ENCODE measurements around the gene EPGN.
A peak's percentile ranks its signal among the peaks of the same experiment; 100 is the strongest.

EPGN gene

GRCh38 chr4:74311696-74312313 is 3.5 kb downstream of the EPGN start:
- FAIRE-seq (peak; percentile 78), DNase-seq (ENCODE audit: insufficient read length) (no peak)
- no peak for TF ChIP-seq TAF1 (IDR thresholded peaks at IDR 0.05; ENCODE audit: borderline replicate concordance, low read depth, low read length)
- TF ChIP-seq POLR2A (IDR thresholded peaks at IDR 0.05; ENCODE audit: low read depth, low read length): no peak
- no peak for TF ChIP-seq POLR2AphosphoS5 (IDR thresholded peaks at IDR 0.05; ENCODE audit: low read depth, low read length)

DNA sequence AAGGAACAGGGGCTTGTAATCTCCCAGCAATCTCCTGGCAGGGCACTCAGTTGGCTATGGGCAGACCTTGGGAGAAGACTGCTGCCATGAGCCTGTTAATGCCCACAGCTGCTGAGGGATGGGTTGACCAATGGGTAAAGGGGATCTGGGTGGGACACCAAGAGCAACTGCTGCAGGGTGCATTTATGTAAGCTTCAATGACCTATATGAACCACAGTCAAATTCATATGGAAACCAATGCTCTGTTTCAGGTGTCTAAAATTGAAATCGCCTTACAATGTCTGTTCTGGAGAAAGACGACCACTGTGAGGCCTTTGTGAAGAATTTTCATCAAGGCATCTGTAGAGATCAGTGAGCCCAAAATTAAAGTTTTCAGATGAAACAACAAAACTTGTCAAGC is 6.1 kb downstream of the EPGN start:
- TF ChIP-seq TAF1 (IDR thresholded peaks at IDR 0.05; ENCODE audit: borderline replicate concordance, low read depth, low read length) (no peak), POLR2AphosphoS5 (IDR thresholded peaks at IDR 0.05; ENCODE audit: low read depth, low read length) (no peak), POLR2A (IDR thresholded peaks at IDR 0.05; ENCODE audit: low read depth, low read length) (no peak)
- DNase-seq (ENCODE audit: insufficient read length): no peak
- FAIRE-seq: no peak

DNA sequence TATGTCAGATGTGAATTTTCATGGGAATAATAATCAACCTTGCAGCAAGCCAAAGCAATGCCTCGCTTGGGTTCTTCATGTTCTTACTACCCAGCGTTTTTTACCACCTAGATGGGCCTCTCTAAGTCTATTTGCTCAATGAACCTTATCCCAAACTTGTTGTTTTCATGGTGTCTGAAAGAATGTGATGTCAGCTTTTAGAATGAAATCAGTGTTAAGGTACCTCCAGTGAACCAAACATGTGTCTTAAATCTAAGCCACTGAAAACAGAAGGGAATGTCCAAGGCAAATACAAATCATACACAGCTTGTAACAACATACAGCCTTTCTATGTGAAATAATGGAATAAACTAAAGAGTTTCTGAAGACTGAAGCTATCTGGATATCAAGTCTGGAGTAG is 6.7 kb downstream of the EPGN start:
- peak; percentile 57 for FAIRE-seq

GRCh38 chr4:74315376-74315775 is 7.1 kb downstream of the EPGN start:
- no peak for DNase-seq (ENCODE audit: insufficient read length)
- TF ChIP-seq POLR2AphosphoS5 (IDR thresholded peaks at IDR 0.05; ENCODE audit: low read depth, low read length) (no peak), TAF1 (IDR thresholded peaks at IDR 0.05; ENCODE audit: borderline replicate concordance, low read depth, low read length) (no peak), POLR2A (IDR thresholded peaks at IDR 0.05; ENCODE audit: low read depth, low read length) (no peak)
- no peak for FAIRE-seq

More for the DNA sequence above, 6.7 kb downstream of the EPGN start:
- TF ChIP-seq POLR2A (IDR thresholded peaks at IDR 0.05; ENCODE audit: low read depth, low read length) (no peak), POLR2AphosphoS5 (IDR thresholded peaks at IDR 0.05; ENCODE audit: low read depth, low read length) (no peak), TAF1 (IDR thresholded peaks at IDR 0.05; ENCODE audit: borderline replicate concordance, low read depth, low read length) (no peak)
- DNase-seq (ENCODE audit: insufficient read length): no peak

GRCh38 chr4:74316397-74316796 is 8.1 kb downstream of the EPGN start:
- TF ChIP-seq POLR2A (IDR thresholded peaks at IDR 0.05; ENCODE audit: low read depth, low read length) (no peak), POLR2AphosphoS5 (IDR thresholded peaks at IDR 0.05; ENCODE audit: low read depth, low read length) (no peak), TAF1 (IDR thresholded peaks at IDR 0.05; ENCODE audit: borderline replicate concordance, low read depth, low read length) (no peak)
- DNase-seq (ENCODE audit: insufficient read length): no peak

GRCh38 chr4:74317616-74318246 is 9.5 kb downstream of the EPGN start:
- no peak for DNase-seq (ENCODE audit: insufficient read length)
- FAIRE-seq: no peak
- TF ChIP-seq POLR2AphosphoS5 (IDR thresholded peaks at IDR 0.05; ENCODE audit: low read depth, low read length) (no peak), POLR2A (IDR thresholded peaks at IDR 0.05; ENCODE audit: low read depth, low read length) (no peak), TAF1 (IDR thresholded peaks at IDR 0.05; ENCODE audit: borderline replicate concordance, low read depth, low read length) (no peak)

More at GRCh38 chr4:74316397-74316796, 8.1 kb downstream of the EPGN start:
- FAIRE-seq: no peak

DNA sequence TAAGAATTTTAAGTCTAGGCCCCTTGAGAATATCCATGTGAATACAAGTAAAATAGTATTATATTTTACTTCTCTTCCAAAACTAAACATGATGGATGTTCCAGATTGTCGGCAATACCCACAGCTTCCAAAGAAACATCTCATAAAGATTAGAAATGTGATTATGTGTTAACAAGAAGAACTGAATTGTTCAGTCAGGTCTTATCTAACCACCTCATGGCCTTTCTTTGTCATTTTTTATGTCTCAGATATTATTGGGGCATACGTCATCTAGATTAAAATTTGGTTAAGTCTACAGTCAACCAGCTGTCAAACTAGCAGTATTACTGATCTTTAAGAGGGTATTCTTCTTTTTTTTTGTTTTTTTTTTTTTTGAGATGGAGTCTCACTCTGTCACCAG is 10.0 kb downstream of the EPGN start:
- DNase-seq (ENCODE audit: insufficient read length) (no peak), FAIRE-seq (no peak)
- TF ChIP-seq POLR2A (IDR thresholded peaks at IDR 0.05; ENCODE audit: low read depth, low read length) (no peak), POLR2AphosphoS5 (IDR thresholded peaks at IDR 0.05; ENCODE audit: low read depth, low read length) (no peak), TAF1 (IDR thresholded peaks at IDR 0.05; ENCODE audit: borderline replicate concordance, low read depth, low read length) (no peak)

DNA sequence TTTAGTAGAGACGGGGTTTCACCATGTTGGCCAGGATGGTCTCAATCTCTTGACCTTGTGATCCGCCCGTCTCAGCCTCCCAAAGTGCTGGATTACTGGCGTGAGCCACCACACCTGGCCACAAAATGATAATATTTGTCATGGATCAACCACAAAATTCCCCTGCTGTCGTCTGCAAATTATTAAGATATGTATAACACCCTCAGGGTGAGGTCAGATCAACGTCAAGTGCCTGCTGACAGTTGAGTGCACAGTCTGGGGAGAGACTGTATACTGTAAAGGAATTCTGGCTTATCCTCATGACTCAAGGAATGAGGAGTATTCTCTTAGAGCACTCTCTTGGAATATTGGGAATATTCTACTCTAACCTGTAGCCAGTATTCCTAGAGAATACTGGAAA is 11.2 kb downstream of the EPGN start:
- no peak for TF ChIP-seq TAF1 (IDR thresholded peaks at IDR 0.05; ENCODE audit: borderline replicate concordance, low read depth, low read length)
- TF ChIP-seq POLR2A (IDR thresholded peaks at IDR 0.05; ENCODE audit: low read depth, low read length): no peak
- TF ChIP-seq POLR2AphosphoS5 (IDR thresholded peaks at IDR 0.05; ENCODE audit: low read depth, low read length): no peak
- no peak for DNase-seq (ENCODE audit: insufficient read length)
- no peak for FAIRE-seq

GRCh38 chr4:74320559-74321118 is 12.4 kb downstream of the EPGN start:
- TF ChIP-seq TAF1 (IDR thresholded peaks at IDR 0.05; ENCODE audit: borderline replicate concordance, low read depth, low read length) (no peak), POLR2A (IDR thresholded peaks at IDR 0.05; ENCODE audit: low read depth, low read length) (no peak), POLR2AphosphoS5 (IDR thresholded peaks at IDR 0.05; ENCODE audit: low read depth, low read length) (no peak)
- no peak for DNase-seq (ENCODE audit: insufficient read length)

GRCh38 chr4:74322301-74322700 is 14.0 kb downstream of the EPGN start:
- DNase-seq (ENCODE audit: insufficient read length) (no peak), FAIRE-seq (no peak)
- TF ChIP-seq TAF1 (IDR thresholded peaks at IDR 0.05; ENCODE audit: borderline replicate concordance, low read depth, low read length) (no peak), POLR2AphosphoS5 (IDR thresholded peaks at IDR 0.05; ENCODE audit: low read depth, low read length) (no peak), POLR2A (IDR thresholded peaks at IDR 0.05; ENCODE audit: low read depth, low read length) (no peak)

More at GRCh38 chr4:74320559-74321118, 12.4 kb downstream of the EPGN start:
- no peak for FAIRE-seq

DNA sequence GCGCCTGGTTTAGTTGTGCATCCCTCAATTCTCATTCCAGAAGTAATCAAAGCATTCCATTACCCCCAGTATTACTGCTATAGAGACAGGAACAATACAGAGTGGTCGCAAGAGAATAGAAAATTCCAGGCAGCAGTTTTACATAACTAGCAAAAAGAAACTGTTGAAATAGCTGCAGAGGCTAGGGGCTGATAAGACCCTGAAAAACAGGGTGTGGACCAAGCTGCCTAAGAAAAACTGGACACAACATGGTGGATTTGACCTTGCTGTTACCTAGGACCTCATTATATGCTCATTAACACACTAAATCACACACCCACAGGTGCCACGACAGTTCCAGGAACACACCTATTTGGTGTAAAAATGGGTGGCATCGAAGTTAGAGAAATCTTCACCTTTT is 15.4 kb downstream of the EPGN start:
- no peak for TF ChIP-seq POLR2A (IDR thresholded peaks at IDR 0.05; ENCODE audit: low read depth, low read length)
- no peak for TF ChIP-seq TAF1 (IDR thresholded peaks at IDR 0.05; ENCODE audit: borderline replicate concordance, low read depth, low read length)
- no peak for TF ChIP-seq POLR2AphosphoS5 (IDR thresholded peaks at IDR 0.05; ENCODE audit: low read depth, low read length)
- no peak for DNase-seq (ENCODE audit: insufficient read length)
- no peak for FAIRE-seq

DNA sequence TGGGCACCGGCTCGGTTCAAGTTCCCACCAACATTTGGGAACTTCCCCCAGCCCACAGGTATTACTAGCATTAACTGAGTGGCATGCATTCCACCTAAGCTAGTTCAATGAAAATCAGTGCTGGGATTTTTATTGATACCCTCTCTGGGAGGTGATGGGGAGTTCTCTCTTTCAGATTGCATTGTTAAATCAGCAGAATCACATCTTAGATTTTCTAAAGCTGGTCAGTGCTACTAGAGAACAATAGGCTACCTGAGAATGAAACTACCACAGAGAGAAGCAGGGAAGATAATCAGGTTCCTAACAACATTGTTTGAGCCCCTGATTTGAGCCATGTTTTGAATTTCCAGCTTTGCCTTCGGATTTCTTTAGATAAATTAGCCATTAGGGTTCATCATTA is 16.0 kb downstream of the EPGN start:
- no peak for TF ChIP-seq POLR2AphosphoS5 (IDR thresholded peaks at IDR 0.05; ENCODE audit: low read depth, low read length)
- no peak for TF ChIP-seq TAF1 (IDR thresholded peaks at IDR 0.05; ENCODE audit: borderline replicate concordance, low read depth, low read length)
- TF ChIP-seq POLR2A (IDR thresholded peaks at IDR 0.05; ENCODE audit: low read depth, low read length): no peak
- DNase-seq (ENCODE audit: insufficient read length): no peak
- FAIRE-seq: no peak
